Transverse colon (tissue), 4 donors: Measurements from ENCODE around the gene SLC12A3. TPM values are rescaled to one million over a fixed set of nuclear protein-coding genes. Genes with fewer than 3 reads are reported as not detected.

Experiments
- DNase-seq: peaks from one replicate; pipeline ENCODE4 v3.0.0-alpha.2; 2019
- H3K27ac ChIP-seq, 4 donors: fragments of 200-600 bp; sonication (generic); 2 replicates each; pipeline ENCODE4 v1.5.1; 2016 to 2018; ENCODE audit warnings: inconsistent platforms in 4 of 4
- H3K27me3 ChIP-seq: fragments of 200-600 bp; sonication (generic); 2 replicates; pipeline ENCODE4 v1.5.1; 2017; ENCODE audit warnings: inconsistent platforms
- H3K36me3 ChIP-seq, 4 donors: fragments of 200-600 bp; sonication (generic); 2 replicates each; pipeline ENCODE4 v1.5.1; 2017 to 2019; ENCODE audit warnings: inconsistent platforms in 4 of 4
- H3K4me1 ChIP-seq, 4 donors: fragments of 200-600 bp; sonication (generic); 2 replicates each; pipeline ENCODE4 v1.5.1; 2017 to 2020; ENCODE audit warnings: inconsistent platforms in 4 of 4
- H3K4me3 ChIP-seq, 4 donors: fragments of 200-600 bp; sonication (generic); 1 replicate in 1 of 4; 2 replicates in 3 of 4; pipeline versions ENCODE4 v1.5.1 to v1.6.1; 2017 to 2019; ENCODE audit warnings: inconsistent platforms in 4 of 4
- H3K9me3 ChIP-seq, 2 donors: fragments of 200-600 bp; sonication (generic); 2 replicates each; pipeline ENCODE4 v1.5.1; 2017 to 2019; ENCODE audit warnings: inconsistent platforms in 2 of 2
- CTCF ChIP-seq, 5 experiments: fragments of 200-600 bp in 3 of 5; fragments of 450-650 bp in 2 of 5; sonication (generic) in 3 of 5; IDR thresholded peaks; 1 replicate in 2 of 5; 2 replicates in 3 of 5; pipeline ENCODE4 v1.5.1; 2016 to 2017; ENCODE audit warnings: antibody characterized with exemption in 5 of 5, inconsistent platforms in 3 of 5, mild to moderate bottlenecking in 2 of 5, moderate library complexity in 1 of 5
- EP300 ChIP-seq: sonication (generic); formaldehyde crosslinking; IDR thresholded peaks from one replicate; pipeline ENCODE4 v1.6.1; 2017; ENCODE audit warnings: antibody characterized with exemption, low read depth
- POLR2A ChIP-seq: fragments of 450-650 bp; IDR thresholded peaks from one replicate; pipeline ENCODE4 v1.6.1; 2016; ENCODE audit warnings: antibody characterized with exemption, mild to moderate bottlenecking, moderate library complexity
- POLR2AphosphoS5 ChIP-seq, 3 donors: sonication (generic); formaldehyde crosslinking; IDR thresholded peaks; one replicate each; pipeline ENCODE4 v1.6.1; 2016; ENCODE audit warnings: antibody characterized with exemption in 3 of 3
- WGBS, 2 donors: methylation state at CpG; one replicate each; pipeline ENCODE4 v1.1.5; 2018; ENCODE audit warnings: low coverage in 1 of 2; 5-methylcytosine and 5-hydroxymethylcytosine counted together
- in situ Hi-C, 4 donors: fragments of 200-750 bp; cut with MboI; loops; one replicate each; pipeline versions ENCODE4 v1.15.0 to v1.15.1; 2017; ENCODE audit warnings: low sequenced_read_pairs in 3 of 4, low pct_ligation_motif_present in 1 of 4, low pct_unique_long_range_greater_than_20kb in 1 of 4
- intact Hi-C: fragments of 100-400 bp; cut with DNase I; formaldehyde crosslinking; loops from one replicate; pipeline ENCODE4 v1.15.1; 2023; ENCODE audit warnings: low total_unique reads
- total RNA-seq, 4 donors: library from RNA; depleted of rRNA; stranded (reverse); fragments of >200 nt; gene quantifications; one replicate each; pipeline ENCODE4 v1.1.0, GENCODE V29; 2016

SLC12A3 gene
- total RNA-seq, 4 donors from 2014 or later = not detected

- H3K27ac ChIP-seq = no peak overlapping the region
- H3K4me3 ChIP-seq = no peak overlapping the region
- no peaks in the 10 kb centered on the region for H3K36me3 ChIP-seq
- H3K27me3 ChIP-seq = no peaks in the 10 kb centered on the region
- in situ Hi-C loops = no loop called here
- DNase-seq = no peak
- no peaks in the 10 kb centered on the region for H3K9me3 ChIP-seq
- H3K4me1 ChIP-seq = peaks cover 0 to 20% (median 4%) of the 10 kb centered on the region in 4 donors
- intact Hi-C loops = no loop called here
- WGBS, 2 donors = 83 to 98% methylated on average over 1 to 3 of the region's 3 CpGs
- TF ChIP-seq POLR2A (no peak), CTCF (IDR thresholded peaks at IDR 0.05) (no peak), EP300 (no peak), POLR2AphosphoS5 (IDR thresholded peaks at IDR 0.05) (no peak)
Observed at GRCh38 chr16:56907401-56907800, 42.4 kb downstream of the SLC12A3 start.

GRCh38 chr16:56909527-56909979 is 44.5 kb downstream of the SLC12A3 start:
- in situ Hi-C loops (no loop called here), intact Hi-C loops (no loop called here)
- whole genome bisulfite sequencing, 2 donors = 70% methylated on average over 7 of the region's 7 CpGs; no CpG with 5 or more reads in 1 of the 2 donors
- H3K4me3 ChIP-seq = no peak overlapping the region
- no peaks in the 10 kb centered on the region for H3K36me3 ChIP-seq
- TF ChIP-seq CTCF (IDR thresholded peaks at IDR 0.05) = no peak
- H3K4me1 ChIP-seq = peaks cover 9 to 27% (median 15%) of the 10 kb centered on the region in 4 donors
- no peaks in the 10 kb centered on the region for H3K9me3 ChIP-seq
- DNase-seq = no peak
- H3K27me3 ChIP-seq = no peaks in the 10 kb centered on the region
- H3K27ac ChIP-seq = peak overlapping the region in 1 of 4 donors; percentile 66

GRCh38 chr16:56910112-56910511 is 45.1 kb downstream of the SLC12A3 start:
- TF ChIP-seq EP300 (no peak), POLR2A (no peak), POLR2AphosphoS5 (IDR thresholded peaks at IDR 0.05) (no peak), CTCF (IDR thresholded peaks at IDR 0.05) (no peak)
- in situ Hi-C loops = no loop called here
- Histone ChIP-seq H3K4me1 (peaks cover 9 to 27% (median 15%) of the 10 kb centered on the region in 4 donors), H3K36me3 (no peaks in the 10 kb centered on the region), H3K4me3 (no peak overlapping the region), H3K27ac (peak overlapping the region; percentile 58 to 66 (median 66)), H3K27me3 (no peaks in the 10 kb centered on the region), H3K9me3 (no peaks in the 10 kb centered on the region)
- 96% methylated on average over 5 of the region's 5 CpGs; no CpG with 5 or more reads in 1 of the 2 donors for WGBS, 2 donors
- intact Hi-C loops = no loop called here
- no peak for DNase-seq

GRCh38 chr16:56910654-56911539 is 45.9 kb downstream of the SLC12A3 start:
- no peaks in the 10 kb centered on the region for H3K36me3 ChIP-seq
- 80% methylated on average over 12 of the region's 12 CpGs; no CpG with 5 or more reads in 1 of the 2 donors for WGBS, 2 donors
- no peak for TF ChIP-seq EP300
- peak in 1 of 3 donors; percentile 13 for TF ChIP-seq POLR2AphosphoS5 (IDR thresholded peaks at IDR 0.05)
- H3K4me3 ChIP-seq = no peak overlapping the region
- no peaks in the 10 kb centered on the region for H3K27me3 ChIP-seq
- H3K27ac ChIP-seq = peak overlapping the region; percentile 58 to 66 (median 66)
- no peaks in the 10 kb centered on the region for H3K9me3 ChIP-seq
- in situ Hi-C loops (no loop called here), intact Hi-C loops (no loop called here)
- DNase-seq = peak; percentile 67
- H3K4me1 ChIP-seq = peaks cover 9 to 27% (median 15%) of the 10 kb centered on the region in 4 donors
